ENCODE data around the gene PLA2R1. TPM values are rescaled to one million over a fixed set of nuclear protein-coding genes. Genes with fewer than 3 reads are reported as not detected.

Gene PLA2R1
- total RNA-seq: 10 to 100 TPM in 5 of 7 donors, 1 to 10 TPM in 2; 8.2 to 17.0 (median 11.1) TPM
- polyA plus RNA-seq: 1 to 10 TPM; 1.3 to 2.2 (median 1.8) TPM
- long read RNA-seq, donor 1: 0 reads
- long read RNA-seq, donor 2: 0 reads

DNA sequence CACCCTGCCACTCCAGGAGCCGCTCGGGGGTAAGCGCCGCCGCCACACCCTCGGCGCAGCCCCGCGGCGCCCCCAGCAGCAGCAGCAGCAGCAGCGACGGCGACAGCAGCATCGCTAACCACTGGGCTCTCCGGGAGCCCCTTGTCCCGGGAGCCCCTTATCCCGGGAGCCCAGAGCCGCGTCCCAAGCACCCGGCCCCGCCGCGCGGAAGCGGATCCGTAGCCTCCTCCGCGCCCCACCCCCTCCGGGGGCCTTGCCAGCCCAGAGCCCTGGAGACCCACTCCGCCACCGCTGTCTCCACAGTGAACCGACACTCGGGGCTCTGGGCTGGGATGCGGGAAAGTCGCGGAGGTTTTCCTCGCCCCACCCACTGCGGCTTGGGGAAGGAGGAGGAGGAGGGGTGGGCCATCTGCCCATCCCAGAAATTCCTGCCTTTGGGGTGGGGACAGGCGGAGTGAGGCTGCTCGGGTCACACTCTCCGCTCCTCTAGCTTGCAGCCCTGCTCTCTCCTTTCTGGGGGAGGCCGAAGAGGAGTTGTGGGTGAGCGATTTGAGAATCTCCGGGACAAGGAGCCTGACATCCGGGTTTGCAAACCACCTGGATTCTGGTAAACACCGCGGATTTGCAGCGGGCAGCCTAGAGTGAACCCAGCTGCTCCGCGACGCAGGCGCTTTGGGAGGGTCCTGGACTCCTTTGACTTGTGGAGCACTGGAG, at the start of gene PLA2R1:
TSS of gene PLA2R1 (minus strand) at position 324 of the 714 bp plus-strand sequence. CDS start at position 112, 212 bp downstream.
- 1 to 3% (median 2%) methylated on average over 17 to 52 of the region's 52 CpGs for WGBS, 5 donors
- Histone ChIP-seq H3K36me3 (no peaks in the 10 kb centered on the region), H3K4me3 (peak within 1 kb of the TSS; percentile 43 to 76 (median 52)), H3K9me3 (no peaks in the 10 kb centered on the region), H3K4me1 (peaks cover 0 to 34% (median 19%) of the 10 kb centered on the region in 6 donors), H3K27me3 (replicated peaks in 1 of 7) (peaks cover 0 to 41% (median 10%) of the 10 kb centered on the region in 7 donors), H3K27ac (peak within 1 kb of the TSS in 7 of 8 donors; percentile 58 to 78 (median 70))
- TF ChIP-seq, protein P1, sequence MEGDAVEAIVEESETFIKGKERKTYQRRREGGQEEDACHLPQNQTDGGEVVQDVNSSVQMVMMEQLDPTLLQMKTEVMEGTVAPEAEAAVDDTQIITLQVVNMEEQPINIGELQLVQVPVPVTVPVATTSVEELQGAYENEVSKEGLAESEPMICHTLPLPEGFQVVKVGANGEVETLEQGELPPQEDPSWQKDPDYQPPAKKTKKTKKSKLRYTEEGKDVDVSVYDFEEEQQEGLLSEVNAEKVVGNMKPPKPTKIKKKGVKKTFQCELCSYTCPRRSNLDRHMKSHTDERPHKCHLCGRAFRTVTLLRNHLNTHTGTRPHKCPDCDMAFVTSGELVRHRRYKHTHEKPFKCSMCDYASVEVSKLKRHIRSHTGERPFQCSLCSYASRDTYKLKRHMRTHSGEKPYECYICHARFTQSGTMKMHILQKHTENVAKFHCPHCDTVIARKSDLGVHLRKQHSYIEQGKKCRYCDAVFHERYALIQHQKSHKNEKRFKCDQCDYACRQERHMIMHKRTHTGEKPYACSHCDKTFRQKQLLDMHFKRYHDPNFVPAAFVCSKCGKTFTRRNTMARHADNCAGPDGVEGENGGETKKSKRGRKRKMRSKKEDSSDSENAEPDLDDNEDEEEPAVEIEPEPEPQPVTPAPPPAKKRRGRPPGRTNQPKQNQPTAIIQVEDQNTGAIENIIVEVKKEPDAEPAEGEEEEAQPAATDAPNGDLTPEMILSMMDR (IDR thresholded peaks at IDR 0.05 in 8 of 11, conservative IDR thresholded peaks at IDR 0.05 in 3 of 11): no peak
- peak in 2 of 3 donors; percentile 56 to 67 for TF ChIP-seq POLR2AphosphoS5 (IDR thresholded peaks at IDR 0.05)
- intact Hi-C loops (cut with DNase I; ENCODE audit: low total_unique reads): no loop called here
- DNase-seq: peak; percentile 74

DNA sequence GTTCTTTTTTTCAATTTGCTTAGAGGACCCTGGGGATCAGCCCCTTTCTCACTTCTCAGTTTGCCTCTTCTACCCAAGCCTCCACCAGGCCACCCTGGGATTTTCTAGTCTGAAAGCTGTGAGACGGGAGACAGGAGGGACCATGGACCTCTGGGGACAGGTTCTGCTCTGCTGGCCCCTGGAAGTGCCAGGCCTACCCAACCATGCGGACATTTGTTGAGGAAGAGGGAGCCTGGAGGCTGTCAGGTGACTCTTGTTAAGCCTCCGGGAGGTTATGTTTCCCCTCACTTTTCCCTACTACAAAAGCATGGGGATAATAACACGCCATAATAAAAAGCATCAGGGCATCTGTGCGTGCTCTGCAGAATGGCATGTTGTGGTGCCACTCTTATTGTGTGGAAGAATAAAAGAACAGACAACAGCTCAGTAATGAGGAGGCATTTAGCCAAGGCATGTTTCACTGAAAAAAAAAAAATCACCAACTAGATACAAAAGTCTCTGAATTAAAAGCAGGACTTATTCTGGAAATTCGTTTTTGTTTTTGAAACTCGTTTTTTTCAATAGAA, 48.3 kb upstream of the PLA2R1 start:
- Histone ChIP-seq H3K4me3 (no peak overlapping the region), H3K27me3 (replicated peaks in 1 of 7) (peaks cover 0 to 6% (median 0%) of the 10 kb centered on the region in 7 donors), H3K4me1 (peaks cover 0 to 4% (median 0%) of the 10 kb centered on the region in 6 donors), H3K27ac (no peak overlapping the region), H3K36me3 (no peaks in the 10 kb centered on the region), H3K9me3 (no peaks in the 10 kb centered on the region)
- TF ChIP-seq, protein P1 (IDR thresholded peaks at IDR 0.05 in 8 of 11, conservative IDR thresholded peaks at IDR 0.05 in 3 of 11): no peak
- TF ChIP-seq POLR2AphosphoS5 (IDR thresholded peaks at IDR 0.05) (no peak), POLR2A (IDR thresholded peaks at IDR 0.05) (no peak)
- 79 to 91% (median 85%) methylated on average over 7 of the region's 7 CpGs for WGBS, 5 donors
- DNase-seq: no peak
- intact Hi-C loops (cut with DNase I; ENCODE audit: low total_unique reads): loop anchor here (5.0 kb wide), 1 partner anchor 102 kb away; no protein-coding TSS in a partner anchor

DNA sequence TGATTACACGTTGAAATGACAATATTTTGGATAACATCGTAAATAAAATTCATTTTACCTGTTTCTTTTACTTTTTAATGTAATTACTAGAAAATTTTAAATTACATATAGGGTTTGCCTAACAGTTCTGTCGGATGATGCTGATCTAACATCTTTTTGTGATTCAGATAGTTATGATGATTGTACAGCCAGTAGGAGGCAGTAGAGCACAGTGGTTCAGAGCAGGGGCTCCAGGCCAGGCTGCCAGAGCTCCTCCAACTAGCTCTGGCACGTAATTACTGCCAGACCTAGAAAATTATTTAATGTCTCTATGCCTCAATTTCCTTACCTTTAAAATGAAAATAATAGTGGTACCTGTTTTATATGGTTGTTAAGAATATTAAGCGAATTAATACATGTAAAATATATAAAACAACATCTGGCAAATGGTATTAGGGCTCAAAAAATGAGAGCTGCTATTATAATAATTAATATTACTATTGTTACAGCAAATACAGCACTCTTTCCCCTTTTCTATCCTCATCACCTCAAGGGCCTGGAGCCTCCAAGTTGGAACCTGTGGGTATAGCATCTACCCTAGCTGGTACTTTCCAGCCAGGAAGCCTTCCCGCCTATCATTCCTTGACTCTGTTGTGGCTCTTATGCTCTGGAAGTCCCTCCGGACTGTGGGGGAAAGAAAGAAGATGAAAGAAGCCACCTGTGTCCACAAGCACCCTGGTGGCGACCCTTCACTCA, 47.7 kb upstream of the PLA2R1 start:
- no peaks in the 10 kb centered on the region for H3K36me3 ChIP-seq
- no peak overlapping the region for H3K27ac ChIP-seq
- intact Hi-C loops (cut with DNase I; ENCODE audit: low total_unique reads): loop anchor here (5.0 to 10.0 kb wide), 2 partner anchors 102 to 885 kb away; no protein-coding TSS in a partner anchor
- WGBS, 5 donors: 38 to 46% (median 41%) methylated on average over 8 of the region's 8 CpGs
- H3K9me3 ChIP-seq: no peaks in the 10 kb centered on the region
- no peak for DNase-seq
- H3K4me3 ChIP-seq: no peak overlapping the region
- H3K27me3 ChIP-seq (replicated peaks in 1 of 7): peaks cover 0 to 6% (median 0%) of the 10 kb centered on the region in 7 donors
- peaks cover 0 to 4% (median 0%) of the 10 kb centered on the region in 6 donors for H3K4me1 ChIP-seq
- TF ChIP-seq, protein P1 (IDR thresholded peaks at IDR 0.05 in 8 of 11, conservative IDR thresholded peaks at IDR 0.05 in 3 of 11): peak in 10 of 11 experiments; percentile 52 to 71 (median 62)
- no peak for TF ChIP-seq POLR2A (IDR thresholded peaks at IDR 0.05)
